Prostate gland (tissue), 2 donors: ENCODE data around the gene BCR. TPM values are rescaled to one million over a fixed set of nuclear protein-coding genes. Genes with fewer than 3 reads are reported as not detected.

Source experiments
- DNase-seq: peaks from one replicate; pipeline ENCODE4 v3.0.0-alpha.2; 2019; ENCODE audit warnings: low spot score
- H3K27ac ChIP-seq, 2 donors: fragments of 200-600 bp; sonication (generic); 2 replicates each; pipeline ENCODE4 v1.5.1; 2017 to 2019
- H3K27me3 ChIP-seq: fragments of 200-600 bp; sonication (generic); replicated peaks from 2 replicates; pipeline ENCODE4 v1.5.1; 2019; ENCODE audit not compliant: insufficient read depth
- H3K36me3 ChIP-seq, 2 donors: fragments of 200-600 bp; sonication (generic); 1 replicate in 1 of 2; 2 replicates in 1 of 2; pipeline versions ENCODE4 v1.5.1 to v1.8.1; 2017 to 2019
- H3K4me1 ChIP-seq: fragments of 200-600 bp; sonication (generic); replicated peaks from 2 replicates; pipeline ENCODE4 v1.5.1; 2019
- H3K4me3 ChIP-seq, 2 donors: fragments of 200-600 bp; sonication (generic); 2 replicates each; pipeline ENCODE4 v1.5.1; 2017 to 2019
- H3K9me3 ChIP-seq: fragments of 200-600 bp; sonication (generic); 2 replicates; pipeline ENCODE4 v1.5.1; 2017
- CTCF ChIP-seq, 4 experiments: fragments of 200-600 bp in 2 of 4; fragments of 450-650 bp in 2 of 4; sonication (generic) in 2 of 4; IDR thresholded peaks; 1 replicate in 3 of 4; 2 replicates in 1 of 4; pipeline ENCODE4 v1.5.1; 2016 to 2019; ENCODE audit warnings: antibody characterized with exemption in 4 of 4, mild to moderate bottlenecking in 2 of 4, moderate library complexity in 2 of 4
- POLR2A ChIP-seq: fragments of 450-650 bp; IDR thresholded peaks from one replicate; pipeline ENCODE4 v1.6.1; 2016; ENCODE audit warnings: antibody characterized with exemption, mild to moderate bottlenecking
- POLR2AphosphoS5 ChIP-seq: sonication (generic); formaldehyde crosslinking; IDR thresholded peaks from one replicate; pipeline ENCODE4 v1.6.1; 2017; ENCODE audit warnings: antibody characterized with exemption
- WGBS: methylation state at CpG from one replicate; pipeline ENCODE4 v1.1.5; 2018; 5-methylcytosine and 5-hydroxymethylcytosine counted together
- intact Hi-C: fragments of 100-400 bp; cut with DNase I; formaldehyde crosslinking; loops from one replicate; pipeline ENCODE4 v1.14.2; 2022
- total RNA-seq, 2 donors: library from RNA; depleted of rRNA; stranded (reverse); fragments of >200 nt; gene quantifications; one replicate each; pipeline ENCODE4 v1.1.0, GENCODE V29; 2016

Gene BCR
- total RNA-seq, 2 donors from 2014 or later: 32.7 to 88.8 TPM

- Histone ChIP-seq H3K36me3 (no peaks in the 10 kb centered on the region), H3K4me1 (peaks cover 1% of the 10 kb centered on the region), H3K4me3 (no peak overlapping the region), H3K27me3 (no peaks in the 10 kb centered on the region), H3K9me3 (no peaks in the 10 kb centered on the region), H3K27ac (no peak overlapping the region)
- no peak for TF ChIP-seq POLR2AphosphoS5
- no peak for TF ChIP-seq POLR2A
- no peak for TF ChIP-seq CTCF (IDR thresholded peaks at IDR 0.05)
- 85% methylated on average over 8 of the region's 8 CpGs for WGBS
- DNase-seq: no peak
- intact Hi-C loops: no loop called here
Observed at GRCh38 chr22:23251445-23252093, 71.3 kb downstream of the BCR start.

- intact Hi-C loops: no loop called here
- DNase-seq: no peak
- H3K27me3 ChIP-seq: no peaks in the 10 kb centered on the region
- H3K4me3 ChIP-seq: no peak overlapping the region
- no peak overlapping the region for H3K27ac ChIP-seq
- no peaks in the 10 kb centered on the region for H3K36me3 ChIP-seq
- H3K9me3 ChIP-seq: no peaks in the 10 kb centered on the region
- TF ChIP-seq CTCF (IDR thresholded peaks at IDR 0.05) (no peak), POLR2A (no peak), POLR2AphosphoS5 (no peak)
- 88% methylated on average over 19 of the region's 19 CpGs for WGBS
- H3K4me1 ChIP-seq: peaks cover 11% of the 10 kb centered on the region
Observed at GRCh38 chr22:23253475-23254055, 73.3 kb downstream of the BCR start.

- H3K27me3 ChIP-seq: no peaks in the 10 kb centered on the region
- WGBS: 52% methylated on average over 8 of the region's 8 CpGs
- H3K4me3 ChIP-seq: no peak overlapping the region
- H3K9me3 ChIP-seq: no peaks in the 10 kb centered on the region
- TF ChIP-seq CTCF (IDR thresholded peaks at IDR 0.05) (no peak), POLR2A (no peak), POLR2AphosphoS5 (no peak)
- H3K4me1 ChIP-seq: peaks cover 11% of the 10 kb centered on the region
- intact Hi-C loops: no loop called here
- no peak overlapping the region for H3K27ac ChIP-seq
- no peak for DNase-seq
- H3K36me3 ChIP-seq: no peaks in the 10 kb centered on the region
Observed at GRCh38 chr22:23255506-23256170, 75.3 kb downstream of the BCR start.

GRCh38 chr22:23256171-23256932 is 76.0 kb downstream of the BCR start:
- DNase-seq: no peak
- TF ChIP-seq CTCF (IDR thresholded peaks at IDR 0.05) (no peak), POLR2A (no peak), POLR2AphosphoS5 (no peak)
- WGBS: 92% methylated on average over 9 of the region's 10 CpGs
- no peaks in the 10 kb centered on the region for H3K36me3 ChIP-seq
- H3K4me3 ChIP-seq: no peak overlapping the region
- H3K9me3 ChIP-seq: no peaks in the 10 kb centered on the region
- peaks cover 11% of the 10 kb centered on the region for H3K4me1 ChIP-seq
- intact Hi-C loops: no loop called here
- H3K27me3 ChIP-seq: no peaks in the 10 kb centered on the region
- H3K27ac ChIP-seq: peak overlapping the region; percentile 25 to 47
